NCI-H2196 (cell line): Measurements from ENCODE around the gene KRTAP10-7.
"Not testable (repeated sequence)": the region's sequence is repeated elsewhere in the genome, so short reads cannot be mapped to it uniquely, and the experiment has no call there.

Experiments used
- DNase-seq: peaks from one replicate; lab custom pipeline; 2025; ENCODE audit not compliant: unreplicated experiment; lab: John Stamatoyannopoulos, UW

KRTAP10-7 gene

GRCh38 chr21:44610157-44610843 lies 9.9 kb downstream of the KRTAP10-7 start:
- not testable (repeated sequence) for DNase-seq

- no peak for DNase-seq
Measured at GRCh38 chr21:44611551-44611950, 11.2 kb downstream of the KRTAP10-7 start.

GRCh38 chr21:44612029-44612486 lies 11.7 kb downstream of the KRTAP10-7 start, which contains the start of gene KRTAP10-8:
Gene KRTAP10-8 (plus strand): TSS chr21:44612079. CDS start chr21:44612101, 22 bp downstream.
- DNase-seq, result no peak

GRCh38 chr21:44612669-44613229 lies 12.4 kb downstream of the KRTAP10-7 start:
- DNase-seq, result no peak

- no peak for DNase-seq
Measured at GRCh38 chr21:44613386-44614155, 13.2 kb downstream of the KRTAP10-7 start.

GRCh38 chr21:44614161-44614631 lies 13.8 kb downstream of the KRTAP10-7 start:
- no peak for DNase-seq

- no peak for DNase-seq
Measured at GRCh38 chr21:44614961-44615391, 14.6 kb downstream of the KRTAP10-7 start.

- no peak for DNase-seq
Measured at GRCh38 chr21:44615466-44615865, 15.1 kb downstream of the KRTAP10-7 start.

GRCh38 chr21:44615911-44616590 lies 15.7 kb downstream of the KRTAP10-7 start:
- no peak for DNase-seq

- no peak for DNase-seq
Measured at GRCh38 chr21:44616591-44616926, 16.2 kb downstream of the KRTAP10-7 start.

- no peak for DNase-seq
Measured at GRCh38 chr21:44617071-44617501, 16.7 kb downstream of the KRTAP10-7 start.

GRCh38 chr21:44618504-44618903 lies 18.1 kb downstream of the KRTAP10-7 start:
- no peak for DNase-seq

GRCh38 chr21:44618909-44619308 lies 18.5 kb downstream of the KRTAP10-7 start:
- DNase-seq, result no peak

- DNase-seq, result no peak
Measured at GRCh38 chr21:44619886-44620285, 19.5 kb downstream of the KRTAP10-7 start.

- DNase-seq, result no peak
Measured at GRCh38 chr21:44623575-44623974, 23.2 kb downstream of the KRTAP10-7 start.

- no peak for DNase-seq
Measured at GRCh38 chr21:44625756-44626155, 25.4 kb downstream of the KRTAP10-7 start.

- no peak for DNase-seq
Measured at GRCh38 chr21:44626262-44626661, 25.9 kb downstream of the KRTAP10-7 start.

- DNase-seq, result no peak
Measured at GRCh38 chr21:44626673-44627143, 26.3 kb downstream of the KRTAP10-7 start, which contains the start of gene KRTAP10-9. Gene KRTAP10-9 (plus strand): TSS chr21:44627093. CDS start chr21:44627172, 79 bp downstream.

GRCh38 chr21:44627181-44627822 lies 26.9 kb downstream of the KRTAP10-7 start:
- DNase-seq, result not testable (repeated sequence)

GRCh38 chr21:44627831-44628233 lies 27.4 kb downstream of the KRTAP10-7 start:
- DNase-seq, result not testable (repeated sequence)
